Forelimb muscle (tissue), 1 donor: ENCODE results near the gene NGEF. TPM values are rescaled to one million over a fixed set of nuclear protein-coding genes. Genes with fewer than 3 reads are reported as not detected.

Experiments
- DNase-seq: peaks from one replicate; pipeline ENCODE4 v3.0.0-alpha.2; 2013; ENCODE audit warnings: low read depth
- polyA plus RNA-seq: library from polyadenylated mRNA; unstranded; fragments of 120-200 nt; gene quantifications from one replicate; pipeline ENCODE4 v1.2.1, GENCODE V29; 2013; ENCODE audit not compliant: insufficient read length

The NGEF gene
- polyA plus RNA-seq, 1 donor: 1.2 TPM

DNA sequence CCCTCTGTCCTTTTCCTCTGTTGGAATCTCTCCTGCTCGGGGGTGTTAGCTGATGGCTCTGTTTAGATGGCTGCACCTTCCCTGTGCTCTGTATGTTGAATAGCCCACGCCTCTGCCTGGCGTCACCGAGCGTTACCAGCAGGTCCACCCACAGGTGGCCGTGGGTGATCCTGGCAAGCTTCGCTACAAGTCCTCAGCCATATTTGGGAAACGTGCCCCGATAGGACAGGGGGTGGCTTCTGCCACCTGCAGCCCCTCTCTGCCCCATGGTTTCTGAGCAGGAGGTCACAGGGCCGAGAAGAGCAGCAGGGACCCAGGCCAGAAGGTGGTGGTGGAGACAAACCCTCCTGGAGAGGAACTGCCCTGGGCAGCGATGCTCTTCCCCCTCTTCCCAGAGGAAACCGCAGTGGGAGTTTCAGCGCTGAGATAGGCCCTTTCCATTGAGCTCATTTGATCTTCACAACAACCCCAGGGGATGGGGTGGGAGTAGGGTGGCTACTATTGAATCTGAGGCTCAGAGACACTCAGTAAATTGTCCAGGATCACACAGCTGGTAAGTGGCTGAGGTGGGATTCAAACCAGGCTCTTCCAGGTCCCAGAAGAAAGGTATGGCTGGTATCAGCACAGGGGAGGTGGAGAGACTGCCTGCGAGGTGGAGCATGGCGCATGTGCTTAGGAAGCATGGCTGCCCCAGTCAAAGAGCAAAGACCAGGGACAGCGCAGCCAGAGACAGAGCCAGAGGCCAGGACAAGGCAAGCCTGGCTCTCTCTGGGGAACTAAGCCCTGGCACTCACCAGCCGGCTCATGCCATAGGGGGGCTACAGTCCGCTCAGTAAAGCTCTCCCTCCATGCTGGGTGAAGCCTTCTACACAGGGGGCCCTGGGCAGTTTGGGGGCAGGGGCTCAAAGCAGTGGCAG, 15.0 kb downstream of the NGEF start:
- DNase-seq: no peak

DNA sequence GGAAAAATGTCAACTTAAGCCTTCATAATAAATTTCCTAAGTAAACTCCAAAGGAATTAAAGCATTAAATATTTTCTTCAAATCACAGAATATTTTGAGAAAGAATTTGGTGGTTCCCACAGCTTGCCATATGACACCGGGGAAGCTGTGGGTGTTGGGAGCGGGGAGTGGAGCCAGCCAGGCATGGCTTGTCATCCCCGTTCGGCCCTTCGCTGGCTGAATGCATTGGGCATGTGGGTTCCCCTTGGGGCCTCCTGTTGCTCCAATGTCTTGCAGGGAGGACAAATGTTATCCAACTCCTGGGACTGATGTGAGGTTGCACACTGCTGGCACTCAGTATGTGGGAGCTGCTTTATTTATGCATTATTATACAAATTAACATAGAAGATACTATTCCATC, 18.6 kb downstream of the NGEF start:
- no peak for DNase-seq

DNA sequence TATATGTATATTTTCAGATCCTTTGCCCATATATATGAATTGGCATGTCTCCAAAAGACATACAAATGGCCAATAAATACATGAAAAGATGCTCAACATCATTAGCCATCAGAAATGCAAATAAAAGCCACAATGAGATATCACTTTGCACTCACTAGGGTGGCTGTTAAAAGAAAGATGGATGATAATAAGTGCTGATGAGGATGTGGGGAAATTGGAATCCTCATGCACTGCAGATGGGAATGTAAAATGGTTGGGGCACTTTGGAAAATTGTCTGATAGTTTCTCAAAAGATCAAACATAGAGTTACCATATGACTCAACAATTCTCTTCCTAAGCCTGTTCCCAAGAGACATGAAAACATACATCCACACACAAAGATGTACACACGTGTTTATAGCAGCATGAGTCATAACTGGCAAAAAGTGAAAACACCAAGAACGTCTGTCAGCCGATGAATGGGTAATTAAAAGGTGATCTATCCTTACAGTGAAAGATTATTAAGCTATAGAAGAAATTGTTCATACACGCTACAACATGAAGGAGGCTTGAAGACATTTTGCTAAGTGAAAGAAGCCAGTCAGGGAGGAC, 19.7 kb downstream of the NGEF start:
- DNase-seq: no peak

DNA sequence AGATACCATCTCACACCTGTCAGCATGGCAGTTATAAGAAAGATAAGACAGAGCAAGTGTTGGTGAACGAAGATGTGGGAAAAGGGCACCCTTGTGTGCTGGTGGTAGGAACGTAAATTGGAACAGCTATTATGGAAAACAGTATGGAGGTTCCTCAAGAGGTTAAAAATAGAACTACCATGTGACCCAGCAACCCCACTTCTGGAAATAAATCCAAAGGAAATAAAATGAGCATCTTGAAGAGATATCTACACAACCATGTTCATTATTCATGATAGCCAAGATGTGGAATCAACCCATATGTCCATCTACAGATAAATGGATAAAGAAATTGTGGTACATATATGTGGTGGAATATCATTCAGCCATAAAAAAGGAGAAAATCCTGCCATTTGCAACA, 26.9 kb downstream of the NGEF start:
- no peak for DNase-seq

DNA sequence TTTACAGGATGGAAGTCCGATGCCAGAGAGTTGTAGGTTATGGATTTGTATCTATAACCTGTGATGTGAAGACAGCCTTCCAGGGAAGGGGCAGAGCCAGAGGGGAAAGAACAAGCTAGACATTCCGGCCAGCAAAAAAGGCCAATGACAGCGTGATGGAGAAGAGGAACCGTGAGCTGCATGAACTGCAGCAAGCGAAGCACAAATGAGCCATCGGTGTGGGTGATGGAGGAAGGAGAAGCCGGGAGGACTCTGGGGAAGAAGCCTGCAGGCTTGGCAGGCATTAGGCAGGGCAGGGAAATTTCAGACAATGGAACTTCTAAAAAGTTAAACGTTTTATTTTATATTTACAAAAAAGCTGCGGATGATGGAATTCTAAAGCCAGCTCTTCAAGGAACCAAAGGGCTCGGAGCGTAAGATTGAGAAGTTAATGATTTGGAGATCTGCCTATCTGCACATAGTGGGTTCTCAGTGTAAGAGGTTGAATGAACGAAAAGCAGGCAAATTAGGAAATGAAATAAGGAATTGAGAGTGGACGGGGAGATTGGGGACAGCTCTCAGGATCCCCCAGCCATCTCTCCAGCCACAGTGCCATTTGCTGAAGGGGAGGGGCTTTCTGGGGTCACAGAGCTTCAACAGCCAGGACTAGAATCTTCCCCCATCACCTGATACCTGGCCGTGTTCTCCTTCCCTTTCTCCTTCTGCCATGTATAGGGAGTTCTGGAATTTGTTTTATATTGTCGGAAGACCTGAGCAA, 28.4 kb downstream of the NGEF start:
- DNase-seq: no peak

DNA sequence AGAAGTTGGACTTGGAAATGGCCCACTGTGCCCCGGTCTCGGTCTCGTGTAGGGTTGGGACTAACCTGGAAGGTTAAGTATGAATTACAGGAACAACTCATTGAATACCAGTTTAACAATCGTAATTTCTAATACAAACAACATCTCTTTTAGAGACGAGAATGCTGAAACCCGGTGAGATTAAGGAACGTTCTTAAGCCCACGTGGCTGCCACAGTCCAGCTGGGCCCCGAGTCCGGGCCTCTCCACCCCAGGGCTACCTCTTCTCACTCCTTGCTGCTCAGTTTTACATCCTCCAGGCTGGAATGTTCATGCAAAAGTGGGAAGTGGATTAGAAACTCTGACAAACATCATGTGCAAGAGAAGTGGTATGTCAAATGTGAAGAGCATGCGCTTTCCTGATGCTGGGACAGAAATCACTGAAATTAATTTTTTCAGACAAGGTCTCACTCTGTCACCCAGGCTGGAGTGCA, 29.4 kb downstream of the NGEF start:
- DNase-seq: no peak

DNA sequence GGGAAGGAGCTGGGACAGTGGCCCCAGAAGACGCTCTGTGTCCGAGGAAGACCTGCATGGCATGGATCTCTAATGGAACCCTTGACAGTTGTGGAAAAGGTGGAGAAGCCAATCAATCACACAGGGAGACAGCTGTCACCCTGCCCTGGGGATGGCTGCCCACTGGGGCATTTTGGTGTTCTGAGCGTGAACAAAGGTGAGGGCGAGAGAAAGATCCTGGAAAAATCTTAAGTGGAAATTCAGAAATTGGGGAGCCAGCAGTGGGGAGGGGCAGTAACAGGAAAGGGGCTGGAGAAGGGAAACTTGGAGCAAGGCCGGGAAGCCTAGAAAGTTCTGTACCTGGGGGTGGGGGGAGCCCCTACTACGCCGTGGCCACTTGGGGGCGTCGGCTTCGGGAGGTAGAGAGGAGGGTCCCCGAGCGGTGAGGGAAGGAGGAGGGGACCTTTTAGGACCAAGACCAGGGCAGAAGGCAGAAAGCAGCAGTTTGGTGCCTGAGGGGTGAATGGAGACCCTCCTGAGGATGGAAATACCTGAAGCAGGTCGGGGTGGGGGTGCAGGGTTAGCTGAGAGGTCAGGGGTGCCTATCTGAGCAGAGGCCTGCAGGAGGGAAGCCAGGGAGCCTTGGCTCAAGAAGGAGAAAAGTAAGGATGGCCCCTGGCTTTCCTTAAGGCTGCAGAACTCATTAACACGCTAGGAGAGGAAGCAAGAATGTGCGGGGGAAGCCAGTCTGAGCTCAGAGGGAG, 30.0 kb downstream of the NGEF start:
- no peak for DNase-seq

DNA sequence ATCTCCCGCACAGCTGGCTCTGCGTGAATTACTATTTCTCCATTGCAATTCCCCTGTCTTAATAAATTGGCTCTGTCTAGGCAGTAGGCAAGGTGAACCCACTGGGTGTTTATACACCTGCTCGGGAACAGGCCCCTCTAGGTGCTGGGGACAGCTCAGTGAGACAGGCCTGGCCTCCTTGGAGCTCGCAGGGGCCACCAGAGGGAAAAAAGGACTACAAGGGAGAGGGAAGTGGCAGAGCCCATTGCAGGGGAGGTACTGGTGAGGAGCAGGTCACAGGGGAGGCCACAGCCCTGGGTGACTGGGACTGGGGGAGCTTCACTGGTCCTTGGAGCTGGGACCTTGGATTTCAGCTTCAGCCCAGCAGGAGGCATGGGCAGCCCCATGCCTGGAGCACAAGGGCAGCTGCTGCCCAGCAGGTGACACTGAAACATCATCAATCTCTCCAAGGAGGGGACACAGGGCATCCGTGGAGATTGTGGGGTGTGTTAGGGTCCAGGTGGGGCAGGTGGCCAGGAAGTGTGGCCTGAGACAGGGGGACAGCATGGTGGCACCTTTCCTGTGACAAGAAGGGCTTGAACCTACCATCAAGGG, 31.2 kb downstream of the NGEF start:
- no peak for DNase-seq

DNA sequence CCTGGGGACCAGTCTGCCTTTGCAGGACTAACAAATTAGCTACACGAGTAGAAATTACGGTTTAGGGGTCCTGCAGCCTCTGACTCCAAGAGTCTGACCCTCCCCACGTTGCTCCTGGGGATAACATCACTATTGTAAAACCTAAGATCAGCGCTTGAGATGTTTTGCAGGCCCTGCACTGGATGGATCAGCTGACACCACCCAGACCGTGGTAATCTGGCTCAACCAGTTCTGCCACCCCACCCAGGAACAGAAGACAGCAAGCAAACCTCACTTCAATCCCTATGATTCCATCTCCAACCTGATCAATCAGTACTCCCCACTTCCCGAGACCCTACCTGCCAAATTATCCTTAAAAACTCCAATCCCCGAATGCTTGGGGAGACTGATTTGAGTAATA, 31.7 kb downstream of the NGEF start:
- no peak for DNase-seq

DNA sequence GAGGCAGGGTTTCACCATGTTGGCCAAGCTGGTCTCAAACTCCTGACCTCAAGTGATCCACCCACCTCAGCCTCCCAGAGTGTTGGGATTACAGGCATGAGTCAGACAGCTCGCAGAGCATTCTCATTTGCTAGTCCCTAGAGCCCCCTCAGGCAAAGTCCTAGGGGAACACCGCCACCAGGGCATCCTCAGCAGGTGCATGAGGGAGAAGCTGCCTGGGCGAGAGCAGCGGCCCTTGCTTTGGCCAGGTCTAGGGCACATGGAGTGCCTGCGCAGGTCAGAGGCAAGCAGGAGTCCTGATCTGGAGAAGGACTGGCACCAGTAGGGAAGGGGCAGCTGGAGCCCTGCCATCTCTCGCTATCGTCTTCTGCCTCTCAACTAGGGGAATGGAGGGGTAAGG, 32.4 kb downstream of the NGEF start:
- DNase-seq: no peak

DNA sequence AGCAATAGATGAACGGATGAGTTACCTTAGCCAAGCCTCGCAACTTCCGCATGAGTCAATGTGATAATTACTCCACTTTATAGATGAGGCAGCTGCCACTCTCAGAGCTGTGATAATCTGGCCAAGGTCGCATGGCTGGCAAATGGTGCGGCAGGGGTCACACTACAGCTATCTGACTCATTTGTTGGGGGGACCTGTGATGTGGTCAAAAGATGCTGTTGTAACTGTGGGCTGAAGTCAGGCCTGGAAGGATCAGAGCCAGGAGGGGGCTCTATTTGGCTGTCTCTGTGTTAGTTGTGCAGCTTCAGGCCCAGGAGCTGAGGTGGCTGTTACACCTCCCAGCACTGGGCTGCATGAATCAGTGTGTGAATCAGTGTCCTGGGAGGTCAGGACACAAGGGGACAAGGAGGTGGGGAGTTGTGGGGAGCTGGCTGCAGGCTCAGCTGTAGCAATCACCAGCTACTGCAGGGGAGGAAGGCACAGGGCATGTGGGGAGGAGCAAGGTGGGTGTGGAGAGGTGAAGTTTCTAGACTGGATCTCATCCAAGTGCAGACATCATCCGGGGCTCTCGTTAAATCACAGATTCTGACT, 33.1 kb downstream of the NGEF start:
- DNase-seq: no peak

DNA sequence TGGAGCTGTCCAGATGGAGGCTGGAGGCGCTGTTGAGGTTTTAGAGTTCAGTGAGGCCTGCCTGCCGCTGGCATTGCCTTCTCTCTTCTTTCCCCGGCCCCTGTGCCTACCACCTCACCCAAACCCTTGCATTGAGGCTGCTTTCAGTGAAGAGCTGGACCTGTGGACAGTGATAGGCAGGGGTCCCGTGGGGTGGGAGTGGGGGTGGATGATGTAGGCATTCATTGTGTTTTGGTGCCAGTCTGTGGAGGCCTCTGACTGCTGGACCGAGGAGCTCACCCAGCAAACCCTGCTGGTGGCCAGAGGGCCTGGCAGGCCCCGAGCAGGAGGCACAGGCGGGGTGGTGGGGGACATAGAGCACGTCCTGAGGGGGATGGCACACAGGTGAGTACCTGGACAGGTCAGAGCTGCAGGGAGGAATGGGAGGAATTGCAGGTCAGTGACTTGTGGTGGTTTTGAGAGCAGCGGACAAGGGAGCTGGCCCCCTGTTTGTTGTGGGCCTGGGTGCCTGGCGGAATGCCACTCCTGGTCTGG, 35.6 kb downstream of the NGEF start:
- no peak for DNase-seq

DNA sequence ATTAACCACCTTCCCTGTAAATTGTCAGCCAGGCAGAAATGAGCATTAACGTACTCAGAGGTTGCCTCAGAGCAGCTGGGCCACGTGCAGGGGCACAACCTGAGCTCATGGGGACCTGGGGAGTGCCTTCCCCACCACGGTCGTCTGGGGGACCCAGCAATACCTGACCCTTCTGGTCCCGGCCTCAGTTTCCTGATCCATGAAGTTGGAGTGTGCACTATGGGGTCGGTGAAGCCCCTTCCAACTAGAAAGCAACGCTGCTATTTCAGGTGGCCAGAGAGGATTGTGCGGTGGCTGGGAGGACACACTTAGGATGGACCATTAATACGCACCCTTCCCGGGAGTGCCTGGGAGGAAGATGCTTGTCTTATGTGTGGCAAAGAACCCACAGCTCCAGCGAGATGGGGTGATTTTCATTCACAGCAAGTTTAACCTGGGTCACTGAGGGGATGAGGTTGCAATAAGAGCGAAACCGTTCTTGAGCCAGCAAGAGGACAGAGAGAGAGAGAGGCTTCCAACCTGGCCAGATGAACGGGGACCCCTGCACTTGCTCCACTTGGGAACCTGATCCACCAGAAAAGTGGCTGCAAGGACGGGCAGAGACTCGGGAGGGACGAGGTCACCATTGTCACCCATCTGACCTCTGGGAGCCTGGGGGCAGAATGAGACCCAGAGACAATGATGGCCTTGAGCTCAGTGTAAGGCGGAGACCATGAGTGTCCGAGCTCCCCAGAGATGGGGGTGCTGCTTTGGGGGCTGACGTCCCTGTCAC, 36.2 kb downstream of the NGEF start:
- no peak for DNase-seq

DNA sequence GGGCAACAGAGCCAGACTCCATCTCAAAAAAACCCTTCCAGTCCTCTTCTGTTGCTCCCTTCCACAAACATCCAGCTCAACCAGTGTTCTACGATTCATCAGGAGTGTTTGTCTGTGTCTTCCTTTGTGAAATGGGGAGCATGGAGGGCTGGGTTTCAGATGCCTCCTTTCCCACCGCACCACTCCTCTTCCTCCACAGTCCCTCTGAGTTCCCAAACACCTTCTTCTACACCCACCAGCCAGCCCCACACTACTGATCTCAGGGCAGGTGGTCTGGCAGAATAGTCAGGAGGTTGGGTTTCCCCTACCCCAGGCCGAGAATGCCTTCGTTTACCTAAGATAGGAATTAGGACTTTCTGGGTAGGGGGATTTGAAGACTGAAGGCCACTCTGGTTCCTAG, 36.9 kb downstream of the NGEF start:
- DNase-seq: no peak

DNA sequence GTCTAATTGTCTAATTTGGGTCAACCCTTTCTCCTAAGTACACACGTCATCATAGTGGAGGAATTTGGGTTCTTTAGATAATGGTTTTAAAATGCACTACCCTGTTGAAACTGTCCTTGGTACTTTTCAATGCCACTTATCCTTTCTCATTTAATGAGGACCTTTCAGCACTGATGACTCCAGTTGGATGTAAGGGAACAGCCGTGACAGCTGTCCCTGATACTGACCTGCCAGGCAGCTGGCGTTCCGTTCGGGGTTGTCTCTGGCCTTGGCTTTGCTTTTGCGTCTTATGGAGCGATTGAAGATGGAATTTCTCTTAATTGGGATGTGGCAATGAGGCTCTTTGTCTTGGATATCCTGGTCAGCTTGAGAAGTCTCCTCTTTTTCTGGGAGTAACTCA, 38.7 kb downstream of the NGEF start:
- no peak for DNase-seq

DNA sequence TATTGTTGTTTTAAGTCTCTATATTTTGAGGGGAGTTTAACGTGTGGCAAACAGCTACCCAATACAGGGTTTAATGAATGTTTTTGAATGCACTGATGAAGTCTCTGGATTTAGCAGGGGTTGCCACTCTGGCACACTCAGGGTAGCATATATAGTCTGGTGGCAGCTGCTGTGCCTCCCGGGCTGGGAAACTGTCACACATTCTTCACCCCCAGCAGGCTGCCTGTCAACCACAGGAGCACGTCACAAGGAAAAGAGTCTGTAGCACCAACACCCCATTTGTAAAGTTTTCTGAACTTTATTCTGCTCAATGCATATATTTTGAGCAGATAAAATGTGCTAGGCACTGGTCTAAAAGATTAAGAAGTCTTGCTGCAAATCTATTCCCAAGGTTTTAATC, 39.3 kb downstream of the NGEF start:
- DNase-seq: no peak

DNA sequence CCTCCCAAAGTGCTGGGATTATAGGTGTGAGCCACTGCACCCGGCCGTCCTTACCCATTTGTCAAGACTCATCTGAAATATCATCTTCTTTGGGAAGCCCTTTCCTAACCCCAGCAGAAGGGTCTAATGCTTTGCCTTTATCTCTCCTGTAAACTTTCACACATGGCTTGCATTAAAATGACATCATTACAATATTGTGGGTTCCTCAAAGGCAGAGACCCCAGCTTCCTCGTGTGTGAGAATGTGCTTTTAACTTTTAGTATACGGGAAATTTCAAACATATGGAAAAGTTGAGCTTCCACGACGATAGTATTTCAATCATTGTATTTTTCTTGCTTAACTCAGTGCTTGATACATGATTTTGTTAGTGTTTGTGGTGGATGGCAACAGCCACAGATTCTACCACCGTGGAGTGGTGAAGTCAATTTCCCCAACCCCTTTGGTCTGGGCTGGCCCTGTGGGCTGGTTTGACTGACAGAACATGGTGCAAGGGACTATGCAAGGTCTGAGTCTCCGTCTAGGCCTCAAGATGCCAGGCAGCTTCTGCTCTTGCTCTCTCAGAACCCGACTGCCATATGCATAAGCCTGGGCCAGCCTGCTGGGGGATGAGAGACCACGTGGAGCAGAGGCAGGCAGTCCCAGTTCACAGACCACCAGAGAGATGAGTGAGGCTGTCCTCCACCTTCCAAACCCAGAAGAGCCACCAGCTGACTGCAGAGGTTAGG, 39.9 kb downstream of the NGEF start:
- DNase-seq: no peak

DNA sequence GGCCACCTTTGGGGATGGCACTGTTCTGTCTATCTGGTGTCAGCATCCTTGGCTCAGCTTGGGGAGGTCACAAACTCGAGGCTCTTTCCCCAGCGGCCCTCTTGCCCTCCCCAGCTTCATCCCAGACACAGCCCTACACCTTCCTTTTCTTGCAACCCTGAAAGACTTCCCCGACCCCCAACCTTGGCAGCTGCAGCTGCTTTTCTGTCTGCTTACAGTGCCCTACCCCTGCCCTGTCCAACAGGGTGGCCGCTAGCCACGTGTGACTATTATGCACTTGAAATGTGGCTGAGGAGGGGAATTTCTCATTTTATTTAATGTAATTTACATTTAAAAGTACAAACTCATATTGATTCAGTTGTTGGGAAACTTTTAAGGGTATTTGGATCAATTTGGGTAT, 41.3 kb downstream of the NGEF start:
- no peak for DNase-seq

DNA sequence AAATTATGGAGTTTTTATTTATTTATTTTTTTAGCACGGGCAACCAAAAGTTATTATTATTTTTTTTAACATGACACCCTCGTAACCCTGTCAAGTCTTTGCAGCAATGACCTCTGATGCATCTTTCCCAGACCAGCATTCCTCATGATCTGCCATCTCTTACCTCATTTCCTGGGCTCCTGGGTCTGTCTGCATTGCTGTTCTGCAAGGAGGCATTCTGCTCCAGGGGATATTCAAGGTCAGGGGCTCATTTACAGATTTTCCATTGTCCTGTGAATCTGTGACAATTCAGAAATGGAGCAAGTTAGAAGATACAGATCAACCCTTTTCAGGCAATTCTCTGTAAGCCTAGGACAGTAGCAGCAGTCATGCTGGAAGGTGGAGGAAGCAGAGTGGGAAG, 43.0 kb downstream of the NGEF start:
- DNase-seq: no peak
